Osteoblast (primary cell): ENCODE data around the gene ZPBP2. TPM values are rescaled to one million over a fixed set of nuclear protein-coding genes. Genes with fewer than 3 reads are reported as not detected.

Source experiments
- DNase-seq: peaks from one replicate; pipeline ENCODE4 v3.0.0; 2011; ENCODE audit warnings: low spot score, mixed read lengths; ENCODE audit not compliant: insufficient read length; ENCODE audit errors: missing footprints
- H2AFZ ChIP-seq: 2 replicates; pipeline ENCODE4 v1.6.0; 2011; ENCODE audit warnings: mild to moderate bottlenecking, low read length
- H3K27ac ChIP-seq: 2 replicates; pipeline ENCODE4 v1.5.1; 2011; ENCODE audit warnings: mild to moderate bottlenecking, low read depth, low read length, moderate library complexity
- H3K27me3 ChIP-seq: 2 replicates; pipeline ENCODE4 v1.6.0; 2012; ENCODE audit warnings: mild to moderate bottlenecking, control low read depth, inconsistent platforms, low read length, moderate library complexity; ENCODE audit not compliant: insufficient read depth
- H3K36me3 ChIP-seq: 2 replicates; pipeline ENCODE4 v1.5.1; 2011; ENCODE audit warnings: mild to moderate bottlenecking, low read length, control low read depth, moderate library complexity; ENCODE audit not compliant: insufficient read depth
- H3K4me1 ChIP-seq: 2 replicates; pipeline ENCODE4 v1.5.1; 2011; ENCODE audit warnings: mild to moderate bottlenecking, low read length, control low read depth, moderate library complexity; ENCODE audit not compliant: insufficient read depth
- H3K4me2 ChIP-seq: 2 replicates; pipeline ENCODE4 v1.6.0; 2011; ENCODE audit warnings: mild to moderate bottlenecking, low read length; ENCODE audit not compliant: insufficient read depth
- H3K4me3 ChIP-seq: fragments of 200-600 bp; sonication (generic); 3 replicates; pipeline ENCODE4 v1.5.1; 2012; ENCODE audit warnings: mild to moderate bottlenecking, low read length, inconsistent platforms; ENCODE audit not compliant: insufficient read depth
- H3K79me2 ChIP-seq: 2 replicates; pipeline ENCODE4 v1.6.0; 2012; ENCODE audit warnings: mild to moderate bottlenecking, low read length, control low read depth, inconsistent platforms; ENCODE audit not compliant: insufficient read depth
- H3K9me3 ChIP-seq: 2 replicates; pipeline ENCODE4 v1.5.1; 2011; ENCODE audit warnings: low read depth, low read length, control low read depth
- H4K20me1 ChIP-seq: 2 replicates; pipeline ENCODE4 v1.6.0; 2012; ENCODE audit warnings: mild to moderate bottlenecking, low read length, control low read depth; ENCODE audit not compliant: insufficient read depth
- total RNA-seq: library from RNA; depleted of rRNA; stranded (reverse); fragments of >200 nt; gene quantifications from 2 replicates; pipeline ENCODE4 v1.2.3, GENCODE V29; 2012
- TF ChIP-seq, protein P1 (sequence below): IDR thresholded peaks from 2 replicates; pipeline ENCODE4 v1.5.1; 2011; ENCODE audit warnings: mild to moderate bottlenecking, low read depth, low read length, moderate library complexity; ENCODE audit errors: extremely low read depth

ZPBP2 gene
- total RNA-seq, 1 donor = not detected

DNA sequence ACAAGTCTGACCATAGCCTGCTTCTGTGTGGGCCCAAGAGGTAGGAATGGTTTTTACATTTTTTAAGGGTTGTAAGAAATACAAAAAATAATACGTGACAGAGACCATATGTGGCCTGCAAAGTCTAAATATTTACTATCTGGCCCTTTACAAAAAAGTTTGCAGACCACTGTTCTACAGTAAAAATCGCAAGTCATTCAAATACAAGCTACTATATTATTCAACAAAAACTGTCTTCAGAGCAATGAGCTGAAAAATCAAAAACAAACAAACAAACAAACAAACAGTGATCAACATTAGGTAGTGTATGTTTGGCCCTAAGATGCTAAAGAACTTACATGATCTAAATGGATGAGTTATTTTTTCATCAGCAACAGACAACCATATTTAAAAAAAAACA lies 36.4 kb upstream of the ZPBP2 start:
- Histone ChIP-seq H3K27ac (no peak overlapping the region), H3K4me3 (no peak overlapping the region), H3K9me3 (peaks cover 2% of the 10 kb centered on the region), H3K4me1 (no peaks in the 10 kb centered on the region), H3K27me3 (peaks cover 9% of the 10 kb centered on the region), H2AFZ (no peak overlapping the region), H3K36me3 (no peaks in the 10 kb centered on the region), H3K79me2 (no peaks in the 10 kb centered on the region), H4K20me1 (no peaks in the 10 kb centered on the region), H3K4me2 (no peak overlapping the region)
- TF ChIP-seq, protein P1, sequence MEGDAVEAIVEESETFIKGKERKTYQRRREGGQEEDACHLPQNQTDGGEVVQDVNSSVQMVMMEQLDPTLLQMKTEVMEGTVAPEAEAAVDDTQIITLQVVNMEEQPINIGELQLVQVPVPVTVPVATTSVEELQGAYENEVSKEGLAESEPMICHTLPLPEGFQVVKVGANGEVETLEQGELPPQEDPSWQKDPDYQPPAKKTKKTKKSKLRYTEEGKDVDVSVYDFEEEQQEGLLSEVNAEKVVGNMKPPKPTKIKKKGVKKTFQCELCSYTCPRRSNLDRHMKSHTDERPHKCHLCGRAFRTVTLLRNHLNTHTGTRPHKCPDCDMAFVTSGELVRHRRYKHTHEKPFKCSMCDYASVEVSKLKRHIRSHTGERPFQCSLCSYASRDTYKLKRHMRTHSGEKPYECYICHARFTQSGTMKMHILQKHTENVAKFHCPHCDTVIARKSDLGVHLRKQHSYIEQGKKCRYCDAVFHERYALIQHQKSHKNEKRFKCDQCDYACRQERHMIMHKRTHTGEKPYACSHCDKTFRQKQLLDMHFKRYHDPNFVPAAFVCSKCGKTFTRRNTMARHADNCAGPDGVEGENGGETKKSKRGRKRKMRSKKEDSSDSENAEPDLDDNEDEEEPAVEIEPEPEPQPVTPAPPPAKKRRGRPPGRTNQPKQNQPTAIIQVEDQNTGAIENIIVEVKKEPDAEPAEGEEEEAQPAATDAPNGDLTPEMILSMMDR = no peak
- no peak for DNase-seq

DNA sequence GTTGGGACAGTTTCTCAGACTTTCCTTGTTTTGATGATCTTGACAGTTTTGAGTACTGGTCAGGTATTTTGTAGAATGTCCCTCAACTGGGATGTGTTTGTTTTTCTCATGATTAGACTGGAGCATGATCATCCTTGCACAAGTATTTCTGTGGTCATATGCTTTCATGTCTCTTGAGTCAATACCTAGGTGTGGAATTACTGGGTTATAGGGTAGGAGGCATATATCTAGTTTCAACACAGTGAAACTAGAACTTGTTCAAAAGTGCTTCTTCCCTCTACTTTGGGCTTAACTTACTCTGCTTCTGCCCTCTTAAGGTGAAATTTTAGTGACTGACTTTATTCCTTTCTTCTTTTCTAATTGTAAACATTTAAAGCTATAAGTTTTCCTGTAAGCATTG lies 34.0 kb upstream of the ZPBP2 start:
- H3K4me2 ChIP-seq = no peak overlapping the region
- DNase-seq = no peak
- H3K27me3 ChIP-seq = peaks cover 2% of the 10 kb centered on the region
- no peaks in the 10 kb centered on the region for H3K79me2 ChIP-seq
- no peaks in the 10 kb centered on the region for H4K20me1 ChIP-seq
- H3K4me1 ChIP-seq = no peaks in the 10 kb centered on the region
- no peak overlapping the region for H3K4me3 ChIP-seq
- no peaks in the 10 kb centered on the region for H3K36me3 ChIP-seq
- H3K27ac ChIP-seq = no peak overlapping the region
- no peak overlapping the region for H2AFZ ChIP-seq
- TF ChIP-seq, protein P1 = no peak
- H3K9me3 ChIP-seq = peaks cover 2% of the 10 kb centered on the region

DNA sequence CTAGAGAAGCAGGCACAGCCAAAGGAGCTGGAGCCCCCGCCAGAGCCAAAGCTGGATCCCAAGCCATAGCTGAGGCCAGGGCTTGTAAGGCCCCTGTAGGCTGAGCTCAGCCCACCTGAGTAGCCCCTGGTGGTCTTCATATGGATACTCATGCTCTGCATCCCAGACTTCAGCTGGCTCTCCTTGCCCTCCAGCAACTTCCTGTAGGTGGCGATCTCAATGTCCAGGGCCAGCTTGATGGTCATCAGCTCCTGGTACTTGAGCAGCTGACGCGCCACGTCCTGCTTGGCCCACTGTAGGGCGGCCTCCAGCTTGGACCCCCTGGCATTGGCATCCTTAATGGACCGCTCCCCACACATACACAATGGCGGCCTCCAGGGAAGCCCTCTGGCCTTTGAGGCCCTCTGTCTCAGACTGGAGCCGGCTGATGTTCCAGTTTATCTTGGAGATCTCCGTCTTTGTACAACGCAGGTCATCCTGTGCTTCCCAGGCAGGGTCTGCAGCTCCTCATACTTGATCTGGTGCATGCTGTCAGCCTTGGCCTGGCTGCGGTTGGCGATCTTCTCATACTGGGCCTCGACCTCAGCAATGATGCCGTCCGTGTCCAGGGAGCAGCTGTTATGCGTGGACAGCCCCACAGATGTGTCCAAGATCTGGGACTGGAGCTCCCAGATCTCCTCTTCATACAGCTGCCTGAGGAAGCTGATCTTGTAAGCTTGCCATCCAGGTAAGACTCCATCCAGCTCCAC lies 32.8 kb upstream of the ZPBP2 start:
- TF ChIP-seq, protein P1 = no peak

DNA sequence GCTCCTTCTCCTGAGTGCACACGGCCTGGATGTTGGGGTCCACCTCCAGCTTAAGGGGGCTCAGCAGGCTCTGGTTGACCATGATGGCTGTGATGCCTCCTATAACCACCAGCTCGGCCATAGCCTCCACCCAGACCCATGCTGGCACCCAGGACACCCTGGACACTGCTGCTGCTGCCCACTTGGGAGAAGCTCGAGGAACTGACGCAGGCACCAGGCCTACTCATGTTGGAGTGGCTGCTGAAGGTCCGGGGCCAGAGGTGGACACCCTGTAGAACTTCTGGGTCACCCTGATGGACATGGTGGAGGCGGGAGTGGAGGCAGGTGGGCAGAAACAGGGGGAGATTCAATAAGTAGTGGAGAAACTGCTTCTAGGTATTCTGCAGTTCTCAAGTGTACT lies 31.9 kb upstream of the ZPBP2 start:
- H3K36me3 ChIP-seq = no peaks in the 10 kb centered on the region
- DNase-seq = no peak
- peaks cover 2% of the 10 kb centered on the region for H3K9me3 ChIP-seq

More for the DNA sequence above, 32.8 kb upstream of the ZPBP2 start:
- Histone ChIP-seq H3K4me1 (no peaks in the 10 kb centered on the region), H3K79me2 (no peaks in the 10 kb centered on the region), H3K27ac (no peak overlapping the region), H3K36me3 (no peaks in the 10 kb centered on the region), H3K9me3 (peaks cover 2% of the 10 kb centered on the region), H3K27me3 (peaks cover 2% of the 10 kb centered on the region), H4K20me1 (no peaks in the 10 kb centered on the region), H3K4me2 (no peak overlapping the region), H3K4me3 (no peak overlapping the region), H2AFZ (no peak overlapping the region)
- no peak for DNase-seq

More for the DNA sequence above, 31.9 kb upstream of the ZPBP2 start:
- TF ChIP-seq, protein P1 = no peak
- no peak overlapping the region for H3K4me3 ChIP-seq
- no peaks in the 10 kb centered on the region for H4K20me1 ChIP-seq
- no peaks in the 10 kb centered on the region for H3K4me1 ChIP-seq
- H3K27ac ChIP-seq = no peak overlapping the region
- no peaks in the 10 kb centered on the region for H3K79me2 ChIP-seq
- H2AFZ ChIP-seq = no peak overlapping the region
- H3K27me3 ChIP-seq = no peaks in the 10 kb centered on the region
- no peak overlapping the region for H3K4me2 ChIP-seq
